ENCODE measurements around the gene AGO3. TPM values are rescaled to one million over a fixed set of nuclear protein-coding genes. Genes with fewer than 3 reads are reported as not detected.

Gene AGO3
- total and polyA plus RNA-seq, 2 of the 13 experiments (the other 11 are each of a cell fraction or from before 2014, with no cell fraction given): 21.2 to 27.1 TPM

DNA sequence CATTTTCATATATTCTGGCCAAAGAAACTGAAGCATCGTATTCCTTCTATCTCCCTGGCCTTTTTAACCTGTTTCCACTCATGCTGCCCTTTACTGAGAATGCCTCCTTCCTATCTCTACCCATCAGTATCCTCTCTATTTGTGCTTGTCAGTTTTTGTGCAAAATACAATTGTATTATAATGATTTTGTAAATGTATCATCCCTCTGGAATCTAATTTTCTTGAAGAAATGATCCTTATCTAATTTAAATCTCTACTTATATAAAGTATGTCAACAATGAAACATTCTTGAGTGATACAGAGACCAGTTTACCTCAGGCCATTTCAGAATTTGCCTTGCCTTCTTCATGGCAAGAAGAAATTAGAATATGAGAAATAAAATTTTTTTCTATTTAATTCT, 93.9 kb downstream of the AGO3 start:
- intact Hi-C loops (cut with micrococcal nuclease; ENCODE audit: unreplicated experiment) (no loop called here), in situ Hi-C loops (cut with HindIII; ENCODE audit: extremely low pct_ligation_motif_present, low pct_unique_long_range_greater_than_20kb) (no loop called here)
- FAIRE-seq (no peak), ATAC-seq (no peak), DNase-seq (ENCODE audit: low spot score) (no peak)
- no peaks in the 10 kb centered on the region for H3K79me2 ChIP-seq (ENCODE audit: insufficient read depth, low read length)
- no peaks in the 10 kb centered on the region for H3K4me1 ChIP-seq (ENCODE audit: insufficient read depth, low read length)
- no peaks in the 10 kb centered on the region for H3K27me3 ChIP-seq (ENCODE audit: control insufficient read depth in 1 of 2, insufficient read depth in 2 of 2, low read length in 2 of 2)
- no peak overlapping the region for H3K4me2 ChIP-seq (ENCODE audit: low read depth, low read length)
- TF ChIP-seq STAT5B (CRISPR knock-in tag; IDR thresholded peaks at IDR 0.05) (no peak), KAT7 (CRISPR knock-in tag; IDR thresholded peaks at IDR 0.05; ENCODE audit: borderline replicate concordance) (no peak), SMAD1 (CRISPR knock-in tag; IDR thresholded peaks at IDR 0.05; ENCODE audit: borderline replicate concordance, low read depth) (no peak), ZSCAN22 (CRISPR knock-in tag; IDR thresholded peaks at IDR 0.05) (no peak), TBL1XR1 (IDR thresholded peaks at IDR 0.05; ENCODE audit: borderline replicate concordance, low read length, partially characterized antibody) (no peak), IRF2 (CRISPR knock-in tag; IDR thresholded peaks at IDR 0.05) (no peak), ONECUT2 (CRISPR knock-in tag; IDR thresholded peaks at IDR 0.05) (no peak), RNF2 (conservative IDR thresholded peaks at IDR 0.05; ENCODE audit: low read depth) (no peak), ZNF75D (CRISPR knock-in tag; IDR thresholded peaks at IDR 0.05; ENCODE audit: borderline replicate concordance) (no peak), NFE2L1 (CRISPR knock-in tag; IDR thresholded peaks at IDR 0.05; ENCODE audit: borderline replicate concordance) (no peak), HMG20B (CRISPR knock-in tag; conservative IDR thresholded peaks at IDR 0.05) (no peak), NR2F2 (IDR thresholded peaks at IDR 0.05; ENCODE audit: borderline replicate concordance, low read depth) (no peak)
- TF ChIP-seq, protein P1, sequence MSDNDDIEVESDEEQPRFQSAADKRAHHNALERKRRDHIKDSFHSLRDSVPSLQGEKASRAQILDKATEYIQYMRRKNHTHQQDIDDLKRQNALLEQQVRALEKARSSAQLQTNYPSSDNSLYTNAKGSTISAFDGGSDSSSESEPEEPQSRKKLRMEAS (IDR thresholded peaks at IDR 0.05): no peak
- TF ChIP-seq, protein P2, sequence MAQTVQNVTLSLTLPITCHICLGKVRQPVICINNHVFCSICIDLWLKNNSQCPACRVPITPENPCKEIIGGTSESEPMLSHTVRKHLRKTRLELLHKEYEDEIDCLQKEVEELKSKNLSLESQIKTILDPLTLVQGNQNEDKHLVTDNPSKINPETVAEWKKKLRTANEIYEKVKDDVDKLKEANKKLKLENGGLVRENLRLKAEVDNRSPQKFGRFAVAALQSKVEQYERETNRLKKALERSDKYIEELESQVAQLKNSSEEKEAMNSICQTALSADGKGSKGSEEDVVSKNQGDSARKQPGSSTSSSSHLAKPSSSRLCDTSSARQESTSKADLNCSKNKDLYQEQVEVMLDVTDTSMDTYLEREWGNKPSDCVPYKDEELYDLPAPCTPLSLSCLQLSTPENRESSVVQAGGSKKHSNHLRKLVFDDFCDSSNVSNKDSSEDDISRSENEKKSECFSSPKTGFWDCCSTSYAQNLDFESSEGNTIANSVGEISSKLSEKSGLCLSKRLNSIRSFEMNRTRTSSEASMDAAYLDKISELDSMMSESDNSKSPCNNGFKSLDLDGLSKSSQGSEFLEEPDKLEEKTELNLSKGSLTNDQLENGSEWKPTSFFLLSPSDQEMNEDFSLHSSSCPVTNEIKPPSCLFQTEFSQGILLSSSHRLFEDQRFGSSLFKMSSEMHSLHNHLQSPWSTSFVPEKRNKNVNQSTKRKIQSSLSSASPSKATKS (CRISPR knock-in tag; IDR thresholded peaks at IDR 0.05): no peak
- no TSS peak for BruUV-seq (replicated peaks)
- peaks cover 3 to 17% of the 10 kb centered on the region in 2 experiments; a peak in 3 of 5 replicates for H3K36me3 ChIP-seq (replicated peaks in 1 of 2; ENCODE audit: control insufficient read depth in 1 of 2, insufficient read depth in 2 of 2, low read length in 2 of 2)
- H3K27ac ChIP-seq (ENCODE audit: extremely low read length, insufficient read depth, low read length): no peak overlapping the region
- H3K9ac ChIP-seq (ENCODE audit: insufficient read depth, low read depth, low read length): no peak overlapping the region
- ChIA-PET POLR2A (no interaction called here), CTCF (ENCODE audit: low intra/inter-chr PET ratio, low total read pairs) (no interaction called here)
- WGBS (ENCODE audit: low lambda C conversion rate): 97% methylated on average over 1 of the region's 1 CpG
- H3K4me3 ChIP-seq (replicated peaks in 1 of 3; ENCODE audit: insufficient read depth in 1 of 3, low read depth in 2 of 3, low read length in 3 of 3): no peak overlapping the region
- no peak overlapping the region for H2AFZ ChIP-seq (ENCODE audit: low read length)
- no peaks in the 10 kb centered on the region for H4K20me1 ChIP-seq (ENCODE audit: insufficient read depth, low read length)
- H3K9me3 ChIP-seq (ENCODE audit: low read length): no peaks in the 10 kb centered on the region
